ENCODE measurements around the gene ITGAV. TPM values are rescaled to one million over a fixed set of nuclear protein-coding genes. Genes with fewer than 3 reads are reported as not detected.

Gene ITGAV
- total RNA-seq, 1 donor from 2014 or later: 72.8 TPM

GRCh38 chr2:186641132-186641806, 51.4 kb downstream of the ITGAV start:
- H3K36me3 ChIP-seq: peaks cover 4% of the 10 kb centered on the region
- H4K20me1 ChIP-seq (ENCODE audit: low read depth): no peaks in the 10 kb centered on the region
- no peaks in the 10 kb centered on the region for H3K79me2 ChIP-seq (ENCODE audit: low read depth)
- H3K27ac Mint-ChIP-seq: no peak overlapping the region
- H3K27ac ChIP-seq: peak overlapping the region; percentile 27
- no peak overlapping the region for H2AFZ ChIP-seq (replicated peaks)
- DNase-seq (ENCODE audit: low spot score): no peak
- H3K4me3 Mint-ChIP-seq: no peak overlapping the region
- no peaks in the 10 kb centered on the region for H3F3A ChIP-seq (ENCODE audit: low read depth)
- no peak overlapping the region for H3K9ac ChIP-seq
- peaks cover 15% of the 10 kb centered on the region for H3K36me3 Mint-ChIP-seq
- H3K4me1 ChIP-seq: no peaks in the 10 kb centered on the region
- no peak overlapping the region for H3K4me2 ChIP-seq
- H3K9me3 Mint-ChIP-seq: no peaks in the 10 kb centered on the region
- H3K4me1 Mint-ChIP-seq: no peaks in the 10 kb centered on the region
- H3K27me3 Mint-ChIP-seq (ENCODE audit: insufficient read depth, low read depth): no peaks in the 10 kb centered on the region
- H3K9me3 ChIP-seq (ENCODE audit: low read depth): no peaks in the 10 kb centered on the region
- TF ChIP-seq, protein P1, sequence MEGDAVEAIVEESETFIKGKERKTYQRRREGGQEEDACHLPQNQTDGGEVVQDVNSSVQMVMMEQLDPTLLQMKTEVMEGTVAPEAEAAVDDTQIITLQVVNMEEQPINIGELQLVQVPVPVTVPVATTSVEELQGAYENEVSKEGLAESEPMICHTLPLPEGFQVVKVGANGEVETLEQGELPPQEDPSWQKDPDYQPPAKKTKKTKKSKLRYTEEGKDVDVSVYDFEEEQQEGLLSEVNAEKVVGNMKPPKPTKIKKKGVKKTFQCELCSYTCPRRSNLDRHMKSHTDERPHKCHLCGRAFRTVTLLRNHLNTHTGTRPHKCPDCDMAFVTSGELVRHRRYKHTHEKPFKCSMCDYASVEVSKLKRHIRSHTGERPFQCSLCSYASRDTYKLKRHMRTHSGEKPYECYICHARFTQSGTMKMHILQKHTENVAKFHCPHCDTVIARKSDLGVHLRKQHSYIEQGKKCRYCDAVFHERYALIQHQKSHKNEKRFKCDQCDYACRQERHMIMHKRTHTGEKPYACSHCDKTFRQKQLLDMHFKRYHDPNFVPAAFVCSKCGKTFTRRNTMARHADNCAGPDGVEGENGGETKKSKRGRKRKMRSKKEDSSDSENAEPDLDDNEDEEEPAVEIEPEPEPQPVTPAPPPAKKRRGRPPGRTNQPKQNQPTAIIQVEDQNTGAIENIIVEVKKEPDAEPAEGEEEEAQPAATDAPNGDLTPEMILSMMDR (IDR thresholded peaks at IDR 0.05): no peak
- TF ChIP-seq EZH2phosphoT487 (IDR thresholded peaks at IDR 0.05) (no peak), EZH2 (IDR thresholded peaks at IDR 0.05) (no peak)
- H3K4me3 ChIP-seq: no peak overlapping the region
- no peaks in the 10 kb centered on the region for H3K27me3 ChIP-seq

- Histone ChIP-seq H3K36me3 (peaks cover 8% of the 10 kb centered on the region), H4K20me1 (ENCODE audit: low read depth) (no peaks in the 10 kb centered on the region), H3K4me1 (no peaks in the 10 kb centered on the region), H3K4me2 (no peak overlapping the region), H3K27ac (no peak overlapping the region), H3F3A (ENCODE audit: low read depth) (no peaks in the 10 kb centered on the region), H3K79me2 (ENCODE audit: low read depth) (no peaks in the 10 kb centered on the region), H3K9me3 (ENCODE audit: low read depth) (no peaks in the 10 kb centered on the region), H3K4me3 (no peak overlapping the region), H3K9ac (no peak overlapping the region), H3K27me3 (no peaks in the 10 kb centered on the region), H2AFZ (replicated peaks) (no peak overlapping the region)
- H3K4me1 Mint-ChIP-seq: no peaks in the 10 kb centered on the region
- TF ChIP-seq, protein P1 (IDR thresholded peaks at IDR 0.05): peak; percentile 80
- TF ChIP-seq EZH2 (IDR thresholded peaks at IDR 0.05): no peak
- no peak overlapping the region for H3K27ac Mint-ChIP-seq
- no peaks in the 10 kb centered on the region for H3K27me3 Mint-ChIP-seq (ENCODE audit: insufficient read depth, low read depth)
- DNase-seq (ENCODE audit: low spot score): peak; percentile 69
- H3K9me3 Mint-ChIP-seq: no peaks in the 10 kb centered on the region
- peaks cover 15% of the 10 kb centered on the region for H3K36me3 Mint-ChIP-seq
- H3K4me3 Mint-ChIP-seq: no peak overlapping the region
These were observed 52.0 kb downstream of the ITGAV start for GRCh38 chr2:186641807-186642321.

GRCh38 chr2:186644791-186645190, 54.9 kb downstream of the ITGAV start:
- Histone ChIP-seq H3K4me1 (no peaks in the 10 kb centered on the region), H3K36me3 (peaks cover 10% of the 10 kb centered on the region), H3K9me3 (ENCODE audit: low read depth) (no peaks in the 10 kb centered on the region), H2AFZ (replicated peaks) (no peak overlapping the region), H3K27me3 (no peaks in the 10 kb centered on the region), H4K20me1 (ENCODE audit: low read depth) (no peaks in the 10 kb centered on the region), H3K79me2 (ENCODE audit: low read depth) (no peaks in the 10 kb centered on the region), H3K9ac (no peak overlapping the region), H3K27ac (no peak overlapping the region), H3K4me2 (no peak overlapping the region), H3F3A (ENCODE audit: low read depth) (no peaks in the 10 kb centered on the region), H3K4me3 (no peak overlapping the region)
- H3K27ac Mint-ChIP-seq: no peak overlapping the region
- TF ChIP-seq EZH2phosphoT487 (IDR thresholded peaks at IDR 0.05) (no peak), EZH2 (IDR thresholded peaks at IDR 0.05) (no peak)
- TF ChIP-seq, protein P1 (IDR thresholded peaks at IDR 0.05): no peak
- H3K27me3 Mint-ChIP-seq (ENCODE audit: insufficient read depth, low read depth): no peaks in the 10 kb centered on the region
- DNase-seq (ENCODE audit: low spot score): no peak
- H3K4me3 Mint-ChIP-seq: no peak overlapping the region
- peaks cover 12% of the 10 kb centered on the region for H3K36me3 Mint-ChIP-seq
- H3K4me1 Mint-ChIP-seq: no peaks in the 10 kb centered on the region
- H3K9me3 Mint-ChIP-seq: no peaks in the 10 kb centered on the region
